ENCODE data around the gene FBXL15. TPM values are rescaled to one million over a fixed set of nuclear protein-coding genes. Genes with fewer than 3 reads are reported as not detected.

The FBXL15 gene
- total and polyA plus RNA-seq, 2 of the 13 experiments (the other 11 are each of a cell fraction or from before 2014, with no cell fraction given): 4.3 to 8.3 TPM

DNA sequence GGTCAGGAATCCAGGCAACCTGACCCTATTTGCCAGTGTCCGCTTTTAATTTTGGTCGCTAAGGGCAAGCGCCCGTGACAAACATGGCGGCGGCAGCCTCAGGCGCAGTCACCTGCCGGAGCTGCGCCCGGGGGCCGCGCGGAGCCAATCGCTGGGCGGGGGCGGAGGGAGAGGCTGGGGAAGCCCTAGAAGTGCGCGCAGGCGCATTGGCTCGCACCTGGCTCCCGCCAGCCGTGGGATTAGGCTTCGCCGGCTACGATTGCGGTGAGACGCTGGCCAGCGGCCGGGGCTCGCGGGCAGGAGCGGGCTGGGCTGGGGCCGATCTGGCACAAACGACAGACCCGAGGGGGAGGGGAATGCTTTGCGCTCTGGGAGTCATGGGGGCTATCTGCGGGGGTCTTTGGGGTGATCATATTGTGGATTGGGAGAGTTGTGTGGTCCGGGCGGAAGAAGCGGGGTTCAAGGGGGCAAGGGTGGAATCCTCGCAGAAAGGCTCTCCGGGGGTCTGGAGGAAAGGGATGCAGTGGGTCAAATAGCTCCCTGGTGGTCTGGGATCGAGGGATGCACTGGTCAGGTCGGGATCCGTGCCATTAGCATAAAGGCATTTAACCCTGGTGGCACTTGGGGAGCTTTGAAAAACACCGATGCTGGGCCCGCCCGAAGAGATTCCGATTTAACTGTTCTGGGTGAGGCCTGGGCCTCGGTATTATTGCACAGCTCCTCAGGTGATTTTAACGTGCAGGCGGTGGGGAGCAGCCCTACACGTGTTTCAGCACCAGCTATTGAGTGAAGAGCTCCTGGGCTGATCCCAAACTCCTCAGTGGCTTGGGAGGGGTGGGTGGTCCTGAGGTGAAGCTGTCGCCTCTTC lies 40.8 kb downstream of the FBXL15 start (continued):
- TF ChIP-seq, protein P1, sequence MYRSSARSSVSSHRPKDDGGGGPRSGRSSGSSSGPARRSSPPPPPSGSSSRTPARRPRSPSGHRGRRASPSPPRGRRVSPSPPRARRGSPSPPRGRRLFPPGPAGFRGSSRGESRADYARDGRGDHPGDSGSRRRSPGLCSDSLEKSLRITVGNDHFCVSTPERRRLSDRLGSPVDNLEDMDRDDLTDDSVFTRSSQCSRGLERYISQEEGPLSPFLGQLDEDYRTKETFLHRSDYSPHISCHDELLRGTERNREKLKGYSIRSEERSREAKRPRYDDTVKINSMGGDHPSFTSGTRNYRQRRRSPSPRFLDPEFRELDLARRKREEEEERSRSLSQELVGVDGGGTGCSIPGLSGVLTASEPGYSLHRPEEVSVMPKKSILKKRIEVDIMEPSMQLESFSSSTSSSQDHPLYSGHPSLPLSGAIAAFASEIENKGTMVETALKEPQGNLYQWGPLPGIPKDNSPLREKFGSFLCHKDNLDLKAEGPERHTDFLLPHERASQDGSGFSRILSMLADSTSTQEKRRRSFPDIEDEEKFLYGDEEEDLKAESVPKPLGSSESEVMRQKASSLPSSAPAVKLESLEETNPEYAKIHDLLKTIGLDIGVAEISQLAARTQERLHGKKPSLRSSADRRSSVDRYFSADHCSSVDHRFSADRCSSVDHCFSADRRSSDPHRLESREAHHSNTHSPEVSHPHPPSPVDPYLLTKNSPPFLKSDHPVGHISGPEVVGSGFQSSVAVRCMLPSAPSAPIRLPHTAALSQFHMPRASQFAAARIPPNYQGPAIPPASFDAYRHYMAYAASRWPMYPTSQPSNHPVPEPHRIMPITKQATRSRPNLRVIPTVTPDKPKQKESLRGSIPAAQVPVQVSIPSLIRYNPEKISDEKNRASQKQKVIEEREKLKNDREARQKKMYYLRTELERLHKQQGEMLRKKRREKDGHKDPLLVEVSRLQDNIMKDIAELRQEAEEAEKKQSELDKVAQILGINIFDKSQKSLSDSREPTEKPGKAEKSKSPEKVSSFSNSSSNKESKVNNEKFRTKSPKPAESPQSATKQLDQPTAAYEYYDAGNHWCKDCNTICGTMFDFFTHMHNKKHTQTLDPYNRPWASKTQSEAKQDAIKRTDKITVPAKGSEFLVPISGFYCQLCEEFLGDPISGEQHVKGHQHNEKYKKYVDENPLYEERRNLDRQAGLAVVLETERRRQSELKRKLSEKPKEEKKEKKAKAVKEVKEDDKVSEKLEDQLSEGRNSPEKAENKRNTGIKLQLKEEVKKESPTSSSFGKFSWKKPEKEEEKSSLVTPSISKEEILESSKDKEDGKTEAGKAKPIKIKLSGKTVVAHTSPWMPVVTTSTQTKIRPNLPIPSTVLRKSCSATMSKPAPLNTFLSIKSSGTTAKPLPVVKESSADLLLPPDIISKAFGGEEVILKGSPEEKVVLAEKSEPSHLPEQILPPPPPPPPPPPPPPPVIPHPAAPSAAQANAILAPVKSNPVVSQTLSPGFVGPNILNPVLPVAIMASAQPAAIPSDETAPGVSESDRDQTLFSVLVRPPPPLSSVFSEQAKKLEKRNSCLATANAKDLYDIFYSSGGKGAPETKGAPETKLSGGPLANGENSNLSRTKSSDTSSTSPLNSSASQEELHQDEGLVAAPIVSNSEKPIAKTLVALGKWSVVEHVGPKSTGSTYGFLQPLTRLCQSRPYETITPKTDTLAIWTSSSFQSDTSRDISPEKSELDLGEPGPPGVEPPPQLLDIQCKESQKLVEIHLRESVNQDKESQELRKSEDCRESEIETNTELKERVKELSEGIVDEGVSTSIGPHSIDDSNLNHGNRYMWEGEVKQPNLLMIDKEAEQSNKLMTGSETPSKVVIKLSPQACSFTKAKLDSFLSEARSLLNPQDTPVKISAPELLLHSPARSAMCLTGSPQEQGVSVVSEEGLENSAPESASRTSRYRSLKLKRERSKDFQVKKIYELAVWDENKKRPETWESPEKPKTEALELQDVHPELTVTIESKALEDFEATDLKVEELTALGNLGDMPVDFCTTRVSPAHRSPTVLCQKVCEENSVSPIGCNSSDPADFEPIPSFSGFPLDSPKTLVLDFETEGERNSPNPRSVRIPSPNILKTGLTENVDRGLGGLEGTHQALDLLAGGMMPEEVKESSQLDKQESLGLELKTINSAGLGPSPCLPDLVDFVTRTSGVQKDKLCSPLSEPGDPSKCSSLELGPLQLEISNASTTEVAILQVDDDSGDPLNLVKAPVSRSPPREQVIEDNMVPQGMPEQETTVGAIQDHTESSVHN (CRISPR knock-in tag; IDR thresholded peaks at IDR 0.05): 0 out of 2 replicates have a peak, but pooled peaks have one; percentile 12
- TF ChIP-seq, protein P2, sequence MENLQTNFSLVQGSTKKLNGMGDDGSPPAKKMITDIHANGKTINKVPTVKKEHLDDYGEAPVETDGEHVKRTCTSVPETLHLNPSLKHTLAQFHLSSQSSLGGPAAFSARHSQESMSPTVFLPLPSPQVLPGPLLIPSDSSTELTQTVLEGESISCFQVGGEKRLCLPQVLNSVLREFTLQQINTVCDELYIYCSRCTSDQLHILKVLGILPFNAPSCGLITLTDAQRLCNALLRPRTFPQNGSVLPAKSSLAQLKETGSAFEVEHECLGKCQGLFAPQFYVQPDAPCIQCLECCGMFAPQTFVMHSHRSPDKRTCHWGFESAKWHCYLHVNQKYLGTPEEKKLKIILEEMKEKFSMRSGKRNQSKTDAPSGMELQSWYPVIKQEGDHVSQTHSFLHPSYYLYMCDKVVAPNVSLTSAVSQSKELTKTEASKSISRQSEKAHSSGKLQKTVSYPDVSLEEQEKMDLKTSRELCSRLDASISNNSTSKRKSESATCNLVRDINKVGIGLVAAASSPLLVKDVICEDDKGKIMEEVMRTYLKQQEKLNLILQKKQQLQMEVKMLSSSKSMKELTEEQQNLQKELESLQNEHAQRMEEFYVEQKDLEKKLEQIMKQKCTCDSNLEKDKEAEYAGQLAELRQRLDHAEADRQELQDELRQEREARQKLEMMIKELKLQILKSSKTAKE (CRISPR knock-in tag; IDR thresholded peaks at IDR 0.05; ENCODE audit: borderline replicate concordance): no peak
- no peak for TF ChIP-seq FOXJ3 (CRISPR knock-in tag; IDR thresholded peaks at IDR 0.05; ENCODE audit: borderline replicate concordance)
- TF ChIP-seq, protein P3, sequence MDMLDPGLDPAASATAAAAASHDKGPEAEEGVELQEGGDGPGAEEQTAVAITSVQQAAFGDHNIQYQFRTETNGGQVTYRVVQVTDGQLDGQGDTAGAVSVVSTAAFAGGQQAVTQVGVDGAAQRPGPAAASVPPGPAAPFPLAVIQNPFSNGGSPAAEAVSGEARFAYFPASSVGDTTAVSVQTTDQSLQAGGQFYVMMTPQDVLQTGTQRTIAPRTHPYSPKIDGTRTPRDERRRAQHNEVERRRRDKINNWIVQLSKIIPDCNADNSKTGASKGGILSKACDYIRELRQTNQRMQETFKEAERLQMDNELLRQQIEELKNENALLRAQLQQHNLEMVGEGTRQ (IDR thresholded peaks at IDR 0.05; ENCODE audit: low read depth, low read length): peak; percentile 57
- TF ChIP-seq, protein P3 (CRISPR knock-in tag; IDR thresholded peaks at IDR 0.05; ENCODE audit: borderline replicate concordance): peak; percentile 89; the same call in 1 of the 2 replicates
- TF ChIP-seq, protein P4, sequence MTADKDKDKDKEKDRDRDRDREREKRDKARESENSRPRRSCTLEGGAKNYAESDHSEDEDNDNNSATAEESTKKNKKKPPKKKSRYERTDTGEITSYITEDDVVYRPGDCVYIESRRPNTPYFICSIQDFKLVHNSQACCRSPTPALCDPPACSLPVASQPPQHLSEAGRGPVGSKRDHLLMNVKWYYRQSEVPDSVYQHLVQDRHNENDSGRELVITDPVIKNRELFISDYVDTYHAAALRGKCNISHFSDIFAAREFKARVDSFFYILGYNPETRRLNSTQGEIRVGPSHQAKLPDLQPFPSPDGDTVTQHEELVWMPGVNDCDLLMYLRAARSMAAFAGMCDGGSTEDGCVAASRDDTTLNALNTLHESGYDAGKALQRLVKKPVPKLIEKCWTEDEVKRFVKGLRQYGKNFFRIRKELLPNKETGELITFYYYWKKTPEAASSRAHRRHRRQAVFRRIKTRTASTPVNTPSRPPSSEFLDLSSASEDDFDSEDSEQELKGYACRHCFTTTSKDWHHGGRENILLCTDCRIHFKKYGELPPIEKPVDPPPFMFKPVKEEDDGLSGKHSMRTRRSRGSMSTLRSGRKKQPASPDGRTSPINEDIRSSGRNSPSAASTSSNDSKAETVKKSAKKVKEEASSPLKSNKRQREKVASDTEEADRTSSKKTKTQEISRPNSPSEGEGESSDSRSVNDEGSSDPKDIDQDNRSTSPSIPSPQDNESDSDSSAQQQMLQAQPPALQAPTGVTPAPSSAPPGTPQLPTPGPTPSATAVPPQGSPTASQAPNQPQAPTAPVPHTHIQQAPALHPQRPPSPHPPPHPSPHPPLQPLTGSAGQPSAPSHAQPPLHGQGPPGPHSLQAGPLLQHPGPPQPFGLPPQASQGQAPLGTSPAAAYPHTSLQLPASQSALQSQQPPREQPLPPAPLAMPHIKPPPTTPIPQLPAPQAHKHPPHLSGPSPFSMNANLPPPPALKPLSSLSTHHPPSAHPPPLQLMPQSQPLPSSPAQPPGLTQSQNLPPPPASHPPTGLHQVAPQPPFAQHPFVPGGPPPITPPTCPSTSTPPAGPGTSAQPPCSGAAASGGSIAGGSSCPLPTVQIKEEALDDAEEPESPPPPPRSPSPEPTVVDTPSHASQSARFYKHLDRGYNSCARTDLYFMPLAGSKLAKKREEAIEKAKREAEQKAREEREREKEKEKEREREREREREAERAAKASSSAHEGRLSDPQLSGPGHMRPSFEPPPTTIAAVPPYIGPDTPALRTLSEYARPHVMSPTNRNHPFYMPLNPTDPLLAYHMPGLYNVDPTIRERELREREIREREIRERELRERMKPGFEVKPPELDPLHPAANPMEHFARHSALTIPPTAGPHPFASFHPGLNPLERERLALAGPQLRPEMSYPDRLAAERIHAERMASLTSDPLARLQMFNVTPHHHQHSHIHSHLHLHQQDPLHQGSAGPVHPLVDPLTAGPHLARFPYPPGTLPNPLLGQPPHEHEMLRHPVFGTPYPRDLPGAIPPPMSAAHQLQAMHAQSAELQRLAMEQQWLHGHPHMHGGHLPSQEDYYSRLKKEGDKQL (CRISPR knock-in tag; IDR thresholded peaks at IDR 0.05; ENCODE audit: low read depth): no peak
- no peak for TF ChIP-seq RAD51 (IDR thresholded peaks at IDR 0.05; ENCODE audit: borderline replicate concordance)
- TF ChIP-seq CREM (IDR thresholded peaks at IDR 0.05): peak; percentile 50; the same call in 1 of the 2 replicates
- no peak for TF ChIP-seq CREM (CRISPR knock-in tag; IDR thresholded peaks at IDR 0.05)

All from HepG2 (cell line).